Keratinocyte (primary cell): ENCODE measurements around the gene GAL.

ENCODE experiments used
- EZH2 ChIP-seq: IDR thresholded peaks from one replicate; pipeline ENCODE4 v1.6.1; 2012; ENCODE audit warnings: inconsistent platforms, mild to moderate bottlenecking, low read length, moderate library complexity
- TF ChIP-seq, protein P1 (sequence below), 3 experiments: IDR thresholded peaks in 1 of 3; conservative IDR thresholded peaks in 1 of 3; optimal IDR thresholded peaks in 1 of 3; 2 replicates in 2 of 3; 3 replicates in 1 of 3; pipeline versions ENCODE3 to v1.5.1; 2011; ENCODE audit warnings: low read length in 3 of 3, mild to moderate bottlenecking in 3 of 3, moderate library complexity in 2 of 3, control low read depth in 1 of 3, inconsistent platforms in 1 of 3; ENCODE audit not compliant: insufficient read depth in 2 of 3; ENCODE audit errors: extremely low read depth in 1 of 3

DNA sequence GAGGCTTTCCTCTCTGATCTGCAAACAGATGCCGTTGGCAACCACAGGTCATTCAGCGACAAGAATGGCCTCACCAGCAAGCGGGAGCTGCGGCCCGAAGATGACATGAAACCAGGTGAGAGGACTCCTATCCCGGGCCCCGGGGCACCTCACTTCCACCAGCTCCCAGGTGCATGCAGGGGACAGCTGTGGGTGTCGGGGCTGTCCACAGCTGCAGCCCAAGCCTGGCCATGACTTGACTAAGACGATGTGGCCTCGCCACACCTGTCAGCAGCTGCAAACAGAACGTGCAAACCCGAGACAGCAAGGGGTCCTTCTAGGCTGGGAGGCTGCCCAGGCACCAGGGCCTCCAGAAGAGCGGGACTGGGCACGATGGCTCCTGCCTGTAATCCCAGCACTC is 3.6 kb downstream of the GAL start:
- TF ChIP-seq, protein P1, sequence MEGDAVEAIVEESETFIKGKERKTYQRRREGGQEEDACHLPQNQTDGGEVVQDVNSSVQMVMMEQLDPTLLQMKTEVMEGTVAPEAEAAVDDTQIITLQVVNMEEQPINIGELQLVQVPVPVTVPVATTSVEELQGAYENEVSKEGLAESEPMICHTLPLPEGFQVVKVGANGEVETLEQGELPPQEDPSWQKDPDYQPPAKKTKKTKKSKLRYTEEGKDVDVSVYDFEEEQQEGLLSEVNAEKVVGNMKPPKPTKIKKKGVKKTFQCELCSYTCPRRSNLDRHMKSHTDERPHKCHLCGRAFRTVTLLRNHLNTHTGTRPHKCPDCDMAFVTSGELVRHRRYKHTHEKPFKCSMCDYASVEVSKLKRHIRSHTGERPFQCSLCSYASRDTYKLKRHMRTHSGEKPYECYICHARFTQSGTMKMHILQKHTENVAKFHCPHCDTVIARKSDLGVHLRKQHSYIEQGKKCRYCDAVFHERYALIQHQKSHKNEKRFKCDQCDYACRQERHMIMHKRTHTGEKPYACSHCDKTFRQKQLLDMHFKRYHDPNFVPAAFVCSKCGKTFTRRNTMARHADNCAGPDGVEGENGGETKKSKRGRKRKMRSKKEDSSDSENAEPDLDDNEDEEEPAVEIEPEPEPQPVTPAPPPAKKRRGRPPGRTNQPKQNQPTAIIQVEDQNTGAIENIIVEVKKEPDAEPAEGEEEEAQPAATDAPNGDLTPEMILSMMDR (optimal IDR thresholded peaks at IDR 0.05 in 1 of 3, IDR thresholded peaks at IDR 0.05 in 1 of 3, conservative IDR thresholded peaks at IDR 0.05 in 1 of 3; ENCODE audit: extremely low read depth in 1 of 3, insufficient read depth in 2 of 3, low read length in 3 of 3) = no peak
- no peak for TF ChIP-seq EZH2
